C4-2B (cell line): ENCODE data around the gene ADAMTS13.

Experiments used
- ZFX ChIP-seq: fragments of 450-650 bp; IDR thresholded peaks from 2 replicates; pipeline ENCODE4 v1.6.1; 2017
- TF ChIP-seq, protein P1 (sequence below): fragments of 450-650 bp; conservative IDR thresholded peaks from 2 replicates; pipeline ENCODE4 v1.5.1; 2017; ENCODE audit warnings: mild to moderate bottlenecking

DNA sequence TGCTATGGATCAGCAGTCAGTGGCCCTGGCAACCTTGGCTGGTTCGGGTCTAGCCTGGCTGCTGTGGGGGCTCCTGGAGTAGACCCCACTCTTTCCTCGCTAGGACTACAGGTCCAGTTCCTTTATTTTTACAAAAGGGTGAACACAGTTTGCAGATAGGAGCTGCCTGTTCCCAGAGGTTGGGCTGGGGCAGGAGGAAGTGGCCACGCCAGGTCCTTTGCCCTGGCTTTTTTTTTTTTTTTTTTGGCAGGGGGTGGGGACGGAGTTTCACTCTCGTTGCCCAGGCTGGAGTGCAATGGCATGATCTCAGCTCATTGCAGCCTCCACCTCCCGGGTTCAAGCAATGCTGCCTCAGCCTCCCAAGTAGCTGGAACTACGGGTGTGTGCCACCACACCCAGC lies 48.8 kb downstream of the ADAMTS13 start:
- TF ChIP-seq, protein P1, sequence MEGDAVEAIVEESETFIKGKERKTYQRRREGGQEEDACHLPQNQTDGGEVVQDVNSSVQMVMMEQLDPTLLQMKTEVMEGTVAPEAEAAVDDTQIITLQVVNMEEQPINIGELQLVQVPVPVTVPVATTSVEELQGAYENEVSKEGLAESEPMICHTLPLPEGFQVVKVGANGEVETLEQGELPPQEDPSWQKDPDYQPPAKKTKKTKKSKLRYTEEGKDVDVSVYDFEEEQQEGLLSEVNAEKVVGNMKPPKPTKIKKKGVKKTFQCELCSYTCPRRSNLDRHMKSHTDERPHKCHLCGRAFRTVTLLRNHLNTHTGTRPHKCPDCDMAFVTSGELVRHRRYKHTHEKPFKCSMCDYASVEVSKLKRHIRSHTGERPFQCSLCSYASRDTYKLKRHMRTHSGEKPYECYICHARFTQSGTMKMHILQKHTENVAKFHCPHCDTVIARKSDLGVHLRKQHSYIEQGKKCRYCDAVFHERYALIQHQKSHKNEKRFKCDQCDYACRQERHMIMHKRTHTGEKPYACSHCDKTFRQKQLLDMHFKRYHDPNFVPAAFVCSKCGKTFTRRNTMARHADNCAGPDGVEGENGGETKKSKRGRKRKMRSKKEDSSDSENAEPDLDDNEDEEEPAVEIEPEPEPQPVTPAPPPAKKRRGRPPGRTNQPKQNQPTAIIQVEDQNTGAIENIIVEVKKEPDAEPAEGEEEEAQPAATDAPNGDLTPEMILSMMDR, result no peak
- TF ChIP-seq ZFX, result no peak
